CD14-positive monocyte (primary cell): ENCODE measurements around the gene LACTBL1. TPM values are rescaled to one million over a fixed set of nuclear protein-coding genes. Genes with fewer than 3 reads are reported as not detected.

Source experiments
- DNase-seq, 3 donors: peaks; one replicate each; pipeline ENCODE4 v3.0.0-alpha.2; 2011 to 2022
- H2AFZ ChIP-seq: 2 replicates; pipeline ENCODE4 v1.6.0; 2012; ENCODE audit warnings: mild to moderate bottlenecking, low read depth, low read length, inconsistent platforms; ENCODE audit not compliant: insufficient read depth, poor library complexity, severe bottlenecking
- H3K27ac ChIP-seq, 2 donors: 1 replicate in 1 of 2; 2 replicates in 1 of 2; pipeline ENCODE4 v1.5.1; 2012 to 2013; ENCODE audit warnings: low read length in 2 of 2, control low read depth in 1 of 2, inconsistent platforms in 1 of 2, low read depth in 1 of 2, mild to moderate bottlenecking in 1 of 2
- H3K27me3 ChIP-seq, 2 donors: one replicate each; pipeline versions ENCODE4 v1.6.0 to v1.6.1; 2011 to 2013; ENCODE audit warnings: low read length in 2 of 2; ENCODE audit not compliant: control insufficient read depth in 2 of 2, insufficient read depth in 2 of 2
- H3K36me3 ChIP-seq, 2 donors: replicated peaks in 1 of 2; 1 replicate in 1 of 2; 2 replicates in 1 of 2; pipeline versions ENCODE4 v1.5.1 to v1.6.1; 2012 to 2013; ENCODE audit warnings: low read length in 2 of 2, control low read depth in 1 of 2, inconsistent platforms in 1 of 2, mild to moderate bottlenecking in 1 of 2; ENCODE audit not compliant: insufficient read depth in 2 of 2, control insufficient read depth in 1 of 2
- H3K4me1 ChIP-seq, 2 donors: 1 replicate in 1 of 2; 2 replicates in 1 of 2; pipeline versions ENCODE4 v1.5.1 to v1.6.1; 2012 to 2013; ENCODE audit warnings: low read length in 2 of 2, control low read depth in 1 of 2, inconsistent platforms in 1 of 2, mild to moderate bottlenecking in 1 of 2, moderate library complexity in 1 of 2; ENCODE audit not compliant: insufficient read depth in 2 of 2, control insufficient read depth in 1 of 2
- H3K4me2 ChIP-seq: replicated peaks from 2 replicates; pipeline ENCODE3; 2012; ENCODE audit warnings: low read length, moderate library complexity, mild to moderate bottlenecking; ENCODE audit not compliant: poor library complexity, severe bottlenecking; ENCODE audit errors: extremely low read depth
- H3K4me3 ChIP-seq, 3 experiments: fragments of 200-600 bp in 1 of 3; sonication (generic) in 1 of 3; replicated peaks in 1 of 3; 1 replicate in 2 of 3; 2 replicates in 1 of 3; pipeline ENCODE4 v1.5.1; 2011 to 2013; ENCODE audit warnings: low read length in 3 of 3, mild to moderate bottlenecking in 3 of 3, control low read depth in 2 of 3, low read depth in 2 of 3, inconsistent platforms in 1 of 3, moderate library complexity in 1 of 3
- H3K79me2 ChIP-seq: 2 replicates; pipeline ENCODE4 v1.6.0; 2012; ENCODE audit warnings: mild to moderate bottlenecking, control low read depth, inconsistent platforms, low read length, moderate library complexity; ENCODE audit not compliant: insufficient read depth
- H3K9ac ChIP-seq: 2 replicates; pipeline ENCODE4 v1.6.0; 2017; ENCODE audit warnings: low read length, mild to moderate bottlenecking; ENCODE audit not compliant: insufficient read depth, poor library complexity, severe bottlenecking
- H3K9me3 ChIP-seq, 2 donors: replicated peaks in 1 of 2; 1 replicate in 1 of 2; 2 replicates in 1 of 2; pipeline versions ENCODE4 v1.5.1 to v1.6.1; 2012 to 2013; ENCODE audit warnings: low read length in 2 of 2, control low read depth in 1 of 2; ENCODE audit not compliant: control insufficient read depth in 1 of 2, insufficient read depth in 1 of 2
- H4K20me1 ChIP-seq: 2 replicates; pipeline ENCODE4 v1.6.0; 2012; ENCODE audit warnings: mild to moderate bottlenecking, low read length, control low read depth, moderate library complexity; ENCODE audit not compliant: insufficient read depth
- H3K27ac Mint-ChIP-seq, 7 donors: one replicate each; pipeline ENCODE4 v1.8.0; 2020; ENCODE audit warnings: mild to moderate bottlenecking in 7 of 7, mixed read lengths in 7 of 7, moderate library complexity in 6 of 7, inconsistent platforms in 2 of 7
- H3K27me3 Mint-ChIP-seq, 3 donors: one replicate each; pipeline ENCODE4 v1.8.0; 2021 to 2022; ENCODE audit warnings: low read depth in 3 of 3, mild to moderate bottlenecking in 3 of 3, mixed read lengths in 3 of 3, moderate library complexity in 3 of 3, inconsistent platforms in 1 of 3
- H3K36me3 Mint-ChIP-seq, 2 donors: one replicate each; pipeline ENCODE4 v1.8.0; 2020; ENCODE audit warnings: mixed read lengths in 2 of 2, inconsistent platforms in 1 of 2, mild to moderate bottlenecking in 1 of 2
- H3K4me1 Mint-ChIP-seq: one replicate; pipeline ENCODE4 v1.8.0; 2020; ENCODE audit warnings: mild to moderate bottlenecking, mixed read lengths
- H3K4me3 Mint-ChIP-seq, 2 donors: one replicate each; pipeline ENCODE4 v1.8.0; 2020; ENCODE audit warnings: mild to moderate bottlenecking in 2 of 2, mixed read lengths in 2 of 2, moderate library complexity in 1 of 2
- H3K9me3 Mint-ChIP-seq, 7 donors: one replicate each; pipeline ENCODE4 v1.8.0; 2020 to 2022; ENCODE audit warnings: mixed read lengths in 7 of 7, mild to moderate bottlenecking in 6 of 7, moderate library complexity in 6 of 7, inconsistent platforms in 2 of 7
- CTCF ChIP-seq: fragments of 200-600 bp; IDR thresholded peaks from one replicate; pipeline ENCODE4 v1.8.0; 2022; ENCODE audit warnings: antibody characterized with exemption, mild to moderate bottlenecking
- WGBS: methylation state at CpG from one replicate; pipeline ENCODE4 v1.1.5; 2013; ENCODE audit warnings: missing lambda C conversion rate; ENCODE audit not compliant: insufficient coverage; 5-methylcytosine and 5-hydroxymethylcytosine counted together
- intact Hi-C, 2 donors: fragments of 100-400 bp; cut with micrococcal nuclease; formaldehyde crosslinking; loops; one replicate each; pipeline versions ENCODE4 v1.15.0 to v1.15.1; 2023
- polyA plus RNA-seq, 3 donors: library from polyadenylated mRNA; depleted of rRNA in 1 of 3; unstranded in 2 of 3; stranded (reverse) in 1 of 3; fragments of 300-500 nt in 2 of 3; fragments of >200 nt in 1 of 3; fragmentation: Illumina TruSeq in 2 of 3; gene quantifications; 1 replicate in 2 of 3; 2 replicates in 1 of 3; pipeline ENCODE4 v1.2.3, GENCODE V29; 2012 to 2021

The LACTBL1 gene
- polyA plus RNA-seq, 3 donors, result not detected

- Histone ChIP-seq H2AFZ (no peak overlapping the region), H3K27me3 (no peaks in the 10 kb centered on the region), H4K20me1 (no peaks in the 10 kb centered on the region), H3K36me3 (no peaks in the 10 kb centered on the region), H3K79me2 (no peaks in the 10 kb centered on the region), H3K9me3 (no peaks in the 10 kb centered on the region), H3K27ac (no peak overlapping the region), H3K4me3 (no peak overlapping the region), H3K4me1 (no peaks in the 10 kb centered on the region), H3K9ac (no peak overlapping the region), H3K4me2 (no peak overlapping the region)
- Mint-ChIP-seq H3K4me3 (no peak overlapping the region), H3K36me3 (no peaks in the 10 kb centered on the region), H3K27ac (no peak overlapping the region), H3K9me3 (peaks cover 0 to 2% (median 0%) of the 10 kb centered on the region in 7 donors), H3K4me1 (peaks cover 9% of the 10 kb centered on the region), H3K27me3 (peaks cover 5 to 9% (median 7%) of the 10 kb centered on the region in 3 donors)
- no peak for TF ChIP-seq CTCF
- 100% methylated on average over 1 of the region's 3 CpGs for WGBS
- no peak for DNase-seq
- intact Hi-C loops, result no loop called here
These were observed 5.6 kb upstream of the LACTBL1 start for GRCh38 chr1:22978299-22978698.

- Histone ChIP-seq H4K20me1 (no peaks in the 10 kb centered on the region), H2AFZ (no peak overlapping the region), H3K4me2 (no peak overlapping the region), H3K9me3 (no peaks in the 10 kb centered on the region), H3K36me3 (no peaks in the 10 kb centered on the region), H3K4me3 (no peak overlapping the region), H3K79me2 (no peaks in the 10 kb centered on the region), H3K27me3 (peaks cover 0 to 1% of the 10 kb centered on the region in 2 donors), H3K9ac (no peak overlapping the region), H3K27ac (no peak overlapping the region), H3K4me1 (no peaks in the 10 kb centered on the region)
- intact Hi-C loops, result loop anchor here (1.0 to 2.0 kb wide), 2 partner anchors 208 kb away; no protein-coding TSS in a partner anchor
- WGBS, result 56% methylated on average over 4 of the region's 9 CpGs
- peak; percentile 80 for TF ChIP-seq CTCF
- H3K9me3 Mint-ChIP-seq, result peaks cover 0 to 2% (median 0%) of the 10 kb centered on the region in 7 donors
- peak overlapping the region in 1 of 7 donors; percentile 53 for H3K27ac Mint-ChIP-seq
- peaks cover 9% of the 10 kb centered on the region for H3K4me1 Mint-ChIP-seq
- no peaks in the 10 kb centered on the region for H3K36me3 Mint-ChIP-seq
- H3K4me3 Mint-ChIP-seq, result no peak overlapping the region
- DNase-seq, result peak; percentile 51 to 76 (median 65)
- peaks cover 6 to 12% (median 9%) of the 10 kb centered on the region in 3 donors for H3K27me3 Mint-ChIP-seq
These were observed 4.0 kb upstream of the LACTBL1 start for GRCh38 chr1:22976461-22977243.
